RWPE2 (cell line): Measurements from ENCODE around the gene JAG1.
A peak's percentile ranks its signal among the peaks of the same experiment; 100 is the strongest.

Experiments
- ATAC-seq: fragments of 200-7000 bp; cut with Tn5 transposase; 3 replicates; pipeline ENCODE4 v1.9.1; 2021; ENCODE audit warnings: low read depth
- DNase-seq: peaks from one replicate; pipeline ENCODE4 v3.0.0-alpha.2; 2020; ENCODE audit warnings: low spot score
- H3K27ac ChIP-seq: fragments of 450-650 bp; 2 replicates; pipeline ENCODE4 v1.5.1; 2017; ENCODE audit warnings: mild to moderate bottlenecking; ENCODE audit not compliant: poor library complexity, severe bottlenecking
- H3K27me3 ChIP-seq: fragments of 250-450 bp; sonication (Bioruptor Pico); 2 replicates; pipeline ENCODE4 v1.5.1; 2021; ENCODE audit warnings: mild to moderate bottlenecking, moderate library complexity; ENCODE audit not compliant: insufficient read depth, poor library complexity, severe bottlenecking
- H3K36me3 ChIP-seq: fragments of 250-450 bp; sonication (Bioruptor Pico); 2 replicates; pipeline ENCODE4 v1.5.1; 2020; ENCODE audit warnings: low read depth, mild to moderate bottlenecking, moderate library complexity
- H3K4me1 ChIP-seq: fragments of 250-450 bp; sonication (Bioruptor Pico); 2 replicates; pipeline ENCODE4 v1.5.1; 2021; ENCODE audit warnings: mild to moderate bottlenecking, moderate library complexity; ENCODE audit not compliant: insufficient read depth, poor library complexity, severe bottlenecking
- H3K4me3 ChIP-seq: fragments of 250-450 bp; sonication (Bioruptor Pico); 2 replicates; pipeline ENCODE4 v1.5.1; 2021; ENCODE audit warnings: mild to moderate bottlenecking, moderate library complexity; ENCODE audit not compliant: severe bottlenecking
- H3K9me3 ChIP-seq: fragments of 250-450 bp; sonication (Bioruptor Pico); 2 replicates; pipeline ENCODE4 v1.5.1; 2021; ENCODE audit warnings: mild to moderate bottlenecking, moderate library complexity; ENCODE audit not compliant: severe bottlenecking
- TF ChIP-seq, protein P1 (sequence below): fragments of 450-650 bp; IDR thresholded peaks from one replicate; pipeline ENCODE4 v1.5.1; 2017; ENCODE audit warnings: mild to moderate bottlenecking, moderate library complexity; ENCODE audit not compliant: poor library complexity, severe bottlenecking

Gene JAG1

DNA sequence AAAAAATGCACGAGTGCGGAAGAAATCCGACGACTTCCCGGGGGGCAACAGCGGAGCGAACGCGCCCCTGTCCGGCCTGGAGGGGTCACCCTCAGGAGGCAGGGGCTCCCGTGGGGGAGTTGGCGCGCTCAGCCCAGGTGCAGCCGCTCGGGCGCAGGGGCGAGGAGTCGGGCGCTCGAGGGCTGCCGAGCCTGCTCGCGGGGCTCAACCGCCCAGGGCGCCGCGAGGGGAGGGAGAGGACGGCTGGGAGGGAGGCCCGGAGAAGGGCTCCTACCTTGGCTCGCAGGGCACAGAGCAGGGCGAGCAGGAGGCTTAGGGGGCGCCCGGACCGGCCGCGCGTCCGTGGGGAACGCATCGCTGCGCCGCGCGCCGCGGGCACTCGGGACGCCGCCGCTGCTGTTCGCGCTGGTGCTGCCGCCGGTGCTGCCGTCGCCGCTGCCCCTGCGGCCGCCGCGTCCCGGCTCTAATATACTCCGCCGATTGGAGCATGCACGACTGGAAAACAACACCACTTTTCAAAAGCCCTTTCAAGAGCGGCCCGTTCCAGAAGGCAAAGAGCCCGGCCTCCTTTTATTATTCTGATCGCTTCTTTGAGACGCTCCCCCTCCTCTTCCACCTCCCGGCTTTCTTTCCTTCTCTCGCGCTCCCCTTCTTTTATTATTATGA is 490 bp downstream of the JAG1 start:
- H3K27ac ChIP-seq: peak overlapping the region; percentile 92
- DNase-seq (no peak), ATAC-seq (no peak)
- TF ChIP-seq, protein P1, sequence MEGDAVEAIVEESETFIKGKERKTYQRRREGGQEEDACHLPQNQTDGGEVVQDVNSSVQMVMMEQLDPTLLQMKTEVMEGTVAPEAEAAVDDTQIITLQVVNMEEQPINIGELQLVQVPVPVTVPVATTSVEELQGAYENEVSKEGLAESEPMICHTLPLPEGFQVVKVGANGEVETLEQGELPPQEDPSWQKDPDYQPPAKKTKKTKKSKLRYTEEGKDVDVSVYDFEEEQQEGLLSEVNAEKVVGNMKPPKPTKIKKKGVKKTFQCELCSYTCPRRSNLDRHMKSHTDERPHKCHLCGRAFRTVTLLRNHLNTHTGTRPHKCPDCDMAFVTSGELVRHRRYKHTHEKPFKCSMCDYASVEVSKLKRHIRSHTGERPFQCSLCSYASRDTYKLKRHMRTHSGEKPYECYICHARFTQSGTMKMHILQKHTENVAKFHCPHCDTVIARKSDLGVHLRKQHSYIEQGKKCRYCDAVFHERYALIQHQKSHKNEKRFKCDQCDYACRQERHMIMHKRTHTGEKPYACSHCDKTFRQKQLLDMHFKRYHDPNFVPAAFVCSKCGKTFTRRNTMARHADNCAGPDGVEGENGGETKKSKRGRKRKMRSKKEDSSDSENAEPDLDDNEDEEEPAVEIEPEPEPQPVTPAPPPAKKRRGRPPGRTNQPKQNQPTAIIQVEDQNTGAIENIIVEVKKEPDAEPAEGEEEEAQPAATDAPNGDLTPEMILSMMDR: no peak
- H3K4me3 ChIP-seq: peak overlapping the region; percentile 69
- H3K27me3 ChIP-seq: no peaks in the 10 kb centered on the region
- H3K36me3 ChIP-seq: peaks cover 43% of the 10 kb centered on the region
- H3K4me1 ChIP-seq: peaks cover 13% of the 10 kb centered on the region
- H3K9me3 ChIP-seq: no peaks in the 10 kb centered on the region

DNA sequence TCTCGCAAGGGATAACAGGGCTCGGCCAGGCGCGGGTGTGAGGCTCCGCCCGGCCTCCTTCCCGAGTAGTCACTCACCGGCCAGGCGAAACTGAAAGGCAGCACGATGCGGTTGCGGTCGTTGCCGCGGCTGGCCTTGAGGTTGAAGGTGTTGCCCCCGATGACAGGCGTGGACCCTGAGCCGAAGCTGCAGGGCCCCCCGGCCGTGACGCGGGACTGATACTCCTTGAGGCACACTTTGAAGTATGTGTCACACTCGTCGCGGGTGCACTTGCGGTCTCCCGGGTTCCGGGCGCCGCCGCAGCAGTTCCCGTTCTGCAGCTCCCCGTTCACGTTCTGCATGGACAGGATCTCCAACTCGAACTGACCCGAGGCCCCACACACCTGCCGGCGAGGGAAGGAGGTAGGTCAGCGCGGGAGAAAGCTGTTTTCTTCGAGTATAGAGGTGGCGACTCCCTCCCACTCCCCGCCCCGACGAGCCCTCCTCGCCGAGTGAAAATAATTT is 1.1 kb downstream of the JAG1 start:
- H3K27ac ChIP-seq: peak overlapping the region; percentile 92
- peaks cover 20% of the 10 kb centered on the region for H3K4me1 ChIP-seq
- no peaks in the 10 kb centered on the region for H3K27me3 ChIP-seq
- TF ChIP-seq, protein P1: no peak
- DNase-seq: peak; percentile 74
- no peak for ATAC-seq
- H3K9me3 ChIP-seq: no peaks in the 10 kb centered on the region
- peak overlapping the region; percentile 69 for H3K4me3 ChIP-seq
- H3K36me3 ChIP-seq: peaks cover 49% of the 10 kb centered on the region

DNA sequence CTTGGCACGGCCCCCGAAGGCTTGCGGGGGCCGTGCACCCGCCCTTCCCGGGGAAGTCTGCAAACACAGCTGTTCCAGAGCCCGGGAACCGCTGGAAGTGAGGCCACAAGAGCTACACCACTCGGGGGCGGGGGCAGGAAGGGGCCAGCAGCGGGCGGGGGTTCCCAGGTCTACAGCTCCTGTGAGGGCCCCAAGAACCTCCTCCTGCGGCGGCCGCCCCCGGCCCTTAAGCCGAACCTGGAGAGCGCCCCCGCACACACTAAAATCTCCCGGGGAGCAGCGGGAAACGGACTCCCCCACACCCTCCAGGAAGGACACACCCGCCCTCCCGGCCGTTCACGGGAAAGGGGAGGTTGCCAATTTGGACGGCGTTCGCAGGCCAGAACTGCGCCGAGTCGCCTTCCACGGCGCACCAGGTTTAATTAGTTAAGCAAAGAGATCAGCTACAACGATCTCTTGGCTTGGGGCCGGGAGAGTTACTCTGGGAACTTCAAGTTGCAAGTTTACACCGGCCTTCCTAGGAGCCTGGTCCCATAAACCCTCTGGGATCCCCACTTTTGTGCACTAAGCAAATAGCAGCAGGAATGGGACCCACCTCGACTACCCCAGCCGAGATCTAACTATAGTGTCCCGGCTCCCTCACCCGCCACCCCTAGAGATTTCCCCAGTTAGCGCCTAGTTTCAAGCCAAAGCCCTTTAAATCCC is 1.7 kb downstream of the JAG1 start:
- Histone ChIP-seq H3K4me3 (peak overlapping the region; percentile 69), H3K27ac (peak overlapping the region; percentile 92)

DNA sequence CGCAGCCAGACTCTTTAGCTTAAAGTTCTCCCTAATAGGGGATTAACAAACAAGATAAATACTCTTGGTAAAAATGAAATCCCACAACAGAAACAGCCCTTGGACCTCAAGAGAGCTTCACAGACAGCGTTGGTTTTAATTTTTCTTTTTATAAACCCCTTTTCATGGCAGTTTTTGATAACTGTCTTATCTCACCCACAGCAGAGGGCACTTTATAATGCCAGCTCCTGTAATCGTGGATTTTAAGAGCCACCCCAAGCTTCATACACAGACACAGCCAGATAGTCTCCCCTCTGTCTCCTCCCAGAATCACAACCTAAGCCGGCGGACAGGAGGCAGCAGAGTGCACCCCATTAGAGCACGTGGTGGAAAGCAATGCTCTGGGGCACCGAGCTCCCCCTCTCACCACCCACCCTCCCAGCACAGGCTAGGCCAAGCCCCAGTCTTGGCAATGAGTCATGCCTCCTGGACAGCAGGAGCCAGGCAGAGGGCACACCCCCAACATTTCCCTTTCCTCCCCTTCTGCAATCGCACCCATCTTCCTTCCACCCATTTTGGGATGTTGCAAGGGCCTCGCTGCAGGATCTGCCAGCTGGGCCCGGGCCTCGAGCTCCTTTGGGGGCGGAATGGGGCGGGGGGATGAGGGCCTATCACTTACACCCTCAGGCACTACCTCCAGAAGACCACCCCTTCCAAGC is 2.4 kb downstream of the JAG1 start:
- Histone ChIP-seq H3K9me3 (no peaks in the 10 kb centered on the region), H3K4me3 (peak overlapping the region; percentile 69), H3K36me3 (peaks cover 62% of the 10 kb centered on the region), H3K27me3 (no peaks in the 10 kb centered on the region), H3K4me1 (peaks cover 33% of the 10 kb centered on the region), H3K27ac (peak overlapping the region; percentile 92)
- ATAC-seq (peak; percentile 64), DNase-seq (peak; percentile 99)
- TF ChIP-seq, protein P1: peak; percentile 81

More for the DNA sequence above, 1.7 kb downstream of the JAG1 start:
- TF ChIP-seq, protein P1: no peak
- no peaks in the 10 kb centered on the region for H3K9me3 ChIP-seq
- H3K4me1 ChIP-seq: peaks cover 26% of the 10 kb centered on the region
- DNase-seq (peak; percentile 94), ATAC-seq (peak; percentile 30)
- H3K27me3 ChIP-seq: no peaks in the 10 kb centered on the region
- H3K36me3 ChIP-seq: peaks cover 55% of the 10 kb centered on the region
